Gastrocnemius medialis (tissue), 4 donors: ENCODE results near the gene TRIM44.

Experiments
- CTCF ChIP-seq, 5 experiments: fragments of 450-650 bp in 3 of 5; fragments of 200-600 bp in 2 of 5; sonication (generic) in 2 of 5; IDR thresholded peaks in 4 of 5; conservative IDR thresholded peaks in 1 of 5; 1 replicate in 4 of 5; 2 replicates in 1 of 5; pipeline ENCODE4 v1.5.1; 2016 to 2019; ENCODE audit warnings: antibody characterized with exemption in 5 of 5, mild to moderate bottlenecking in 3 of 5, moderate library complexity in 3 of 5
- POLR2A ChIP-seq, 2 donors: fragments of 450-650 bp; IDR thresholded peaks; one replicate each; pipeline ENCODE4 v1.6.1; 2017; ENCODE audit warnings: antibody characterized with exemption in 2 of 2, mild to moderate bottlenecking in 2 of 2, moderate library complexity in 2 of 2

GRCh38 chr11:35856259-35856658, 193.7 kb downstream of the TRIM44 start:
- TF ChIP-seq CTCF (IDR thresholded peaks at IDR 0.05 in 4 of 5, conservative IDR thresholded peaks at IDR 0.05 in 1 of 5): no peak
- no peak for TF ChIP-seq POLR2A (IDR thresholded peaks at IDR 0.05)
